WTC11 (cell line): ENCODE data around the gene ANKRD33B.

Source experiments
- GRHL2 ChIP-seq: fragments of 250-450 bp; sonication (Bioruptor Pico); IDR thresholded peaks from 2 replicates; pipeline ENCODE4 v1.8.0; 2022; ENCODE audit warnings: mild to moderate bottlenecking, moderate library complexity; ENCODE audit not compliant: insufficient replicate concordance, severe bottlenecking
- RELA ChIP-seq: sonication (generic); formaldehyde crosslinking; IDR thresholded peaks from 2 replicates; pipeline ENCODE4 v1.8.1; 2022; ENCODE audit warnings: missing genetic modification reagents, mild to moderate bottlenecking, borderline replicate concordance
- TF ChIP-seq, protein P1 (sequence below): sonication (generic); formaldehyde crosslinking; IDR thresholded peaks from 2 replicates; pipeline ENCODE4 v1.8.0; 2022; ENCODE audit warnings: mild to moderate bottlenecking, missing genetic modification reagents
- TF ChIP-seq, protein P2 (sequence below): fragments of 200-600 bp; IDR thresholded peaks from 2 replicates; pipeline ENCODE4 v1.8.0; 2022; ENCODE audit warnings: antibody characterized with exemption

DNA sequence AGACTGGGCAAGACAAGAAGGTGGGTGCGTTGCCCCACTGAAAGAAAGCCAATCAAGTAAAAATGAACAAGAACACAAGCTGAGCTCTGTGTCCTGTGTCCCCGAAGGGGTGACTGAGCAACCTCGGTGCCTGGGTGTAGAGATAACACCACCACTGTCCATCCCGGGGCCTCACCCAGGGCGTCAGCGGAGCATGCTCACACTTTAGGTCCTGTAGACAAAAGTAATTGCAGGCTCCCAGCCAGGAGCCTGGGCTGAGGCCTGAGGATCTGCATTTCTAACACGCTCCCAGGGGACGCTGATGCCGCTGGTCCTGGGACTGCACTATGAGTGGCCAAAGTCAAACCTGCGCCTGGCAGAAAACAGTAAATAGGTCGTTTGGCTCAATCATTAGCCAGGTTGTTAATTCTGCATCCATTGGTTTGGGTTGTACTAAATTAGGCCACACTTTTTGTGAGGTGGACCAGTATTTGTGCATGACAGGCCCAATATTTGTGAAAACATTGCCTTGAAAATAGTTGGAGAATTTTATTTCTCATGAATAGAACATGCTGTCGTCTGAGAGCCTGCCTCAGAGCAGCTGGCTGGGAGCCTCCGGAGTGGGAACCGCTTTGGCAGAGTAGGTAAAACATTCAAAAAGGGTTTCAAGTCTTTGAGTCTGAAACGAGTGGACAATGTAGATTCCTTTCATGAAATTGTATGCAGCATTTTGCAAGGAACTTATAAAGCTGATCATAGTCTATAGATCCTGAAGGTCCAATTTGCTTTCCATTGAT is 38.3 kb downstream of the ANKRD33B start:
- TF ChIP-seq, protein P1, sequence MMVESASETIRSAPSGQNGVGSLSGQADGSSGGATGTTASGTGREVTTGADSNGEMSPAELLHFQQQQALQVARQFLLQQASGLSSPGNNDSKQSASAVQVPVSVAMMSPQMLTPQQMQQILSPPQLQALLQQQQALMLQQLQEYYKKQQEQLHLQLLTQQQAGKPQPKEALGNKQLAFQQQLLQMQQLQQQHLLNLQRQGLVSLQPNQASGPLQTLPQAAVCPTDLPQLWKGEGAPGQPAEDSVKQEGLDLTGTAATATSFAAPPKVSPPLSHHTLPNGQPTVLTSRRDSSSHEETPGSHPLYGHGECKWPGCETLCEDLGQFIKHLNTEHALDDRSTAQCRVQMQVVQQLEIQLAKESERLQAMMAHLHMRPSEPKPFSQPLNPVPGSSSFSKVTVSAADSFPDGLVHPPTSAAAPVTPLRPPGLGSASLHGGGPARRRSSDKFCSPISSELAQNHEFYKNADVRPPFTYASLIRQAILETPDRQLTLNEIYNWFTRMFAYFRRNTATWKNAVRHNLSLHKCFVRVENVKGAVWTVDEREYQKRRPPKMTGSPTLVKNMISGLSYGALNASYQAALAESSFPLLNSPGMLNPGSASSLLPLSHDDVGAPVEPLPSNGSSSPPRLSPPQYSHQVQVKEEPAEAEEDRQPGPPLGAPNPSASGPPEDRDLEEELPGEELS (CRISPR knock-in tag) = no peak
- TF ChIP-seq, protein P2, sequence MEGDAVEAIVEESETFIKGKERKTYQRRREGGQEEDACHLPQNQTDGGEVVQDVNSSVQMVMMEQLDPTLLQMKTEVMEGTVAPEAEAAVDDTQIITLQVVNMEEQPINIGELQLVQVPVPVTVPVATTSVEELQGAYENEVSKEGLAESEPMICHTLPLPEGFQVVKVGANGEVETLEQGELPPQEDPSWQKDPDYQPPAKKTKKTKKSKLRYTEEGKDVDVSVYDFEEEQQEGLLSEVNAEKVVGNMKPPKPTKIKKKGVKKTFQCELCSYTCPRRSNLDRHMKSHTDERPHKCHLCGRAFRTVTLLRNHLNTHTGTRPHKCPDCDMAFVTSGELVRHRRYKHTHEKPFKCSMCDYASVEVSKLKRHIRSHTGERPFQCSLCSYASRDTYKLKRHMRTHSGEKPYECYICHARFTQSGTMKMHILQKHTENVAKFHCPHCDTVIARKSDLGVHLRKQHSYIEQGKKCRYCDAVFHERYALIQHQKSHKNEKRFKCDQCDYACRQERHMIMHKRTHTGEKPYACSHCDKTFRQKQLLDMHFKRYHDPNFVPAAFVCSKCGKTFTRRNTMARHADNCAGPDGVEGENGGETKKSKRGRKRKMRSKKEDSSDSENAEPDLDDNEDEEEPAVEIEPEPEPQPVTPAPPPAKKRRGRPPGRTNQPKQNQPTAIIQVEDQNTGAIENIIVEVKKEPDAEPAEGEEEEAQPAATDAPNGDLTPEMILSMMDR = no peak
- TF ChIP-seq GRHL2 (CRISPR knock-in tag) (no peak), RELA (no peak)
